Jurkat, Clone E6-1 (cell line): Measurements from ENCODE around the gene CFAP61.
"Not testable (repeated sequence)": the region's sequence is repeated elsewhere in the genome, so short reads cannot be mapped to it uniquely, and the experiment has no call there.

ENCODE experiments used
- DNase-seq: peaks from one replicate; pipeline ENCODE4 v3.0.0-alpha.2; 2011; ENCODE audit warnings: low read depth, low spot score
- H3K4me3 ChIP-seq: 2 replicates; pipeline ENCODE4 v1.5.1; 2011; ENCODE audit warnings: mild to moderate bottlenecking, low read length, control low read depth, moderate library complexity

Gene CFAP61

GRCh38 chr20:20244384-20244783, 192.1 kb downstream of the CFAP61 start:
- not testable (repeated sequence) for H3K4me3 ChIP-seq, DNase-seq

- DNase-seq, result no peak
- H3K4me3 ChIP-seq, result no peak overlapping the region
These were observed 194.8 kb downstream of the CFAP61 start for GRCh38 chr20:20246996-20247633.

DNA sequence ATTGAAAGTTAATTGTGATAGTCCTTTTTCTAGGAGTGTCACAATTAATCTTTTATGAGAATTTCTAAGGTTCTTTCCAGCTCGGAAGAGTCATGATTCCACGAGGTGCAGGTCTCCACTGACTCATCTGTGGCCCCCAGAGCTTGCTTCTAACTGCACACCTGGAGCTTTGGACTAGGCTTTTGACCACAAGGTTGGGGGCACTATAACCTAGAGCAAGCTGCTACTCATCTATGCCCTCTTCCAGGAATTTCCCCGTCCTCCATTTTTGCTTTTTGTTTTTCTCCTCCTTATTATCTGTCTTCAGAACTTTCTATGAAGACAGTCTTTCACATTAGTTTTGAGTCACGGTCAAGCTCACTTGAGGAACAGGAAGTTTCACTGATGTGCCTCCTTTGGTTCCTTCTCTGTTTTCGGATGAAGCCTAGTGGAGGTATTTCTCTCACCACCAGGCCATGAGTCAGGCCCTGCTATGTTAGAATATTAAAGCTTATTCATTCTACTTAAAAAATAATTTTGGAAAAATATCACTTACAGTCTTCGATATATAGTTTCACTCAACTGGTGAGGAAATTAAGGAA, 196.4 kb downstream of the CFAP61 start:
- no peak for DNase-seq
- H3K4me3 ChIP-seq, result no peak overlapping the region

DNA sequence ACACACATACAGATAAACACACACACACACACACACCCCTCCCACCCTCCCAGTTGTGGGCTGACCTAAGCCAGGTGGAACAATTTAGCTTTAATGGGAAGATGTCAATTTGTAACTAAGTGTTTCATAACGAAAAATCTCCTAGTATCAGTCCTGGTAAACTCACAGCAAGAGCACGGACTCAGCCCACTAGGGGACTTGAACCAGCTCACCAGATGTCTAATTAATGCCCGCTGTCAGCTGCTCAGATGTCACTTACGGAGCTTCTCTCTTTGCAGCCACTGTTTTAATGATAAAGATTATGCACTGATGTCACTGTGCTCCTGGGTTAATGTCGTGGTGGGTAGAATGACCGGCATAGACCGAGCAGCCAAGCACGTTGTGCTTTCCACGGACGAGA, 199.0 kb downstream of the CFAP61 start:
- DNase-seq, result no peak
- H3K4me3 ChIP-seq, result no peak overlapping the region

DNA sequence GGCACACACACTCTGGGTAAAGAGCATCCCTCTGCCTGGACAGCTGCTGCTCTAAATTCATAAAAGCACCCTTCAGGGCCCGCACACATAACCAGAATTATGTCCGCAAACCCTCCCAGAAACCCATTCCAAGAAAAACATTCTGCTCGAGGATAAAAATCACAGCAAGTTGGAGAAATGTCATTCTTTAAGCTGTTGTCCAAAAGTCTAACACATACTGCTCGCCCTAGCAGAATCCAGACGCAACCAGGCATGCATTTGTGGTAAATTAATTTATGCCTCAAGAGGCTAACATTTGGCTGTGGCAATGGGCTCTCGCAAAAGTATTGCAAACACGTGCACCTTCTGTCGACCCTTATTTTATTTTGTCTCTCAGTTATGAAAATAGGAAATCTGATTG, 199.5 kb downstream of the CFAP61 start:
- no peak overlapping the region for H3K4me3 ChIP-seq
- no peak for DNase-seq

GRCh38 chr20:20253039-20253743, 200.9 kb downstream of the CFAP61 start:
- no peak for DNase-seq
- no peak overlapping the region for H3K4me3 ChIP-seq

- DNase-seq, result no peak
- H3K4me3 ChIP-seq, result no peak overlapping the region
These were observed 201.5 kb downstream of the CFAP61 start for GRCh38 chr20:20253744-20254330.

- no peak overlapping the region for H3K4me3 ChIP-seq
- no peak for DNase-seq
These were observed 202.8 kb downstream of the CFAP61 start for GRCh38 chr20:20255099-20255498.

GRCh38 chr20:20259533-20259932, 207.2 kb downstream of the CFAP61 start:
- no peak for DNase-seq

DNA sequence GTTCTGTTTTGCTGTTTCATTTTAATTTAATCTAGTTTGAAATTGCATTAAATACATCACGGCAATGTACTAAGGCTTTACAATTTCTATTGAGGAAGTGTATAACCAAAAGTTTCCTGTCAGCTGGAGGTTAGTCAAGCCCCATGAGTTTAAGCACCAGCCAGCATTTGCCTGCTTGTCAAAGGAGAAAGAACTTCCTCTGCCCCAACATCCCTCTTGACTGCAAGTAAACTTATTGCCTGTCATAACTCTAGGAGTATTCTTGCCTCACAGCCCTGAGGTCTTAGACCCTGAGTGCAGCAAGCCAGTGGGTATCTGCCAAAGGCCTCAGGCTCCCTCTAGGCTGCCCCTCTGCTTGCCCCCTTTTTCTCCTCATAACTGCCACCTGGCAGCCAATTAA, 208.8 kb downstream of the CFAP61 start:
- peak; percentile 63 for DNase-seq
- no peak overlapping the region for H3K4me3 ChIP-seq

More at GRCh38 chr20:20259533-20259932, 207.2 kb downstream of the CFAP61 start:
- no peak overlapping the region for H3K4me3 ChIP-seq

DNA sequence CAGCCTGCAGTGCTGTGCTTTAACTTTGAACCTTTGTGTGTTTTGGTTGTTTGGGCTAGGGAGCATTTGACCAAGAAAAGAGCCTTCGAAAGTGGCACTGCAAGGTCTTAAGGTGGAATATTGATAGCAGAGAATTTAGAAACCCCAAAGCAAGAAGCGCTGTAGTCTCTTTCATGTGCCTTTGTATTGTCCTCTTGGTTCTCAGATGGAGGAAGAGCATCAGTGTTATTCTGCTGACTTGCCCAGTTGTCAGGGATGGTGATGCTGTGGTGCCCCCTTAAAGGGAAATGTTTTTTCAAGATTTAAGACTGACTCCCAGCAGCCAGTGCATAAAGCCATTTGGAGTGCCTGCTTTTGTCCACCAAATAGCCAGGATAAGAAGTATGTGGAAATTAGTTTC, 212.9 kb downstream of the CFAP61 start:
- no peak overlapping the region for H3K4me3 ChIP-seq
- DNase-seq, result no peak

DNA sequence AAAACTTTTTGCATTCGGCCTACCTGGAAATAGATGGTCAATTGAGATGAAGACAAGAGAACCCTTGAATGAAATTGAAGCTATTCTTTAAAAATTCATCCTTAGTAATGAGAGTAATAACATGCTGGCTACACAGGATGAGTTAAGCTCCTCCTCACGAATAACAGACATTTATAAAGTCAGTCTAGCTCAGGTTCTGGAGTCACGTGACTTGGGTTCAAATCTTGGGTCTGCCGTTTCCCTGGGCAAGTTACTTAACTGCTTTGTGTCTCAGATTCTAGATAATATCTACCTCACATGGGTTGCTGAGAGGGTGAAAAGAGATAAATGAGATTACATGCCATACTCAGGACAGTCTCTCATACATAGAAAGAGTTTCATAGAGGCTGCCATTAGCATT, 214.2 kb downstream of the CFAP61 start:
- no peak overlapping the region for H3K4me3 ChIP-seq
- no peak for DNase-seq

DNA sequence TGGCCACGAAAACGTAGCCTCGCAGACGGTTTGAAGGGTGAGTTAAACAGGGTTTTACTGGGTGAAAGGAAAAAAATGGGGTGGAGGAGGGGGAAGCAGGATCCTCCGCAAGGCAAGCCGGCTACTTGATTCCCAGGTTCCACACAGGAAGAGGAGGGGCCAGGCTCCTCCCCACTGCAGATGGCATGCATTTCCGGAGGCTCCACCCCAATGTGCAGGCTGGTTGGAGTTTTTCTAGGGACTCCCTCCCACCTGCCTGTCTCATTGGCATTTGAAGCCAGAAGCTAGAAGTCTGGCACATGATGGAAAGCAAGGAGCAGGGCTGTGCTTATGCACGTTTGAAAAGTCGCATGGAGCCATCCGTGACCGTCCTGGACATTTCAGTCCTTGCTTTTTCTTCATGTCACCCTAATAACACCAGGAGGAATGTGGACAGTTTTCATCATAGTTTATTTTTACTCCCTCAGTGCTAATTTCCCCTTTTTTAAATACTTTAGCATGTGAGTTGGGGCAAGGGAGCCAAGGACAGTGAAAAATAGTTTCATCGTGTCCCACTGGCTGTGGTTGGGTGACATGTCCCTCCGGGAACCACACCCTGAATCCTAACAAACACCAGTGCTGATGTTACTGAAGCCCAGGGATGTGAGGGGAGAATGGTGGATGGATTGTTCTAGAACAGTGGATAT, 215.5 kb downstream of the CFAP61 start:
- DNase-seq, result no peak
- H3K4me3 ChIP-seq, result no peak overlapping the region

GRCh38 chr20:20271271-20271670, 218.9 kb downstream of the CFAP61 start:
- no peak overlapping the region for H3K4me3 ChIP-seq
- DNase-seq, result no peak

- H3K4me3 ChIP-seq, result no peak overlapping the region
- no peak for DNase-seq
These were observed 220.4 kb downstream of the CFAP61 start for GRCh38 chr20:20272686-20273085.

GRCh38 chr20:20273286-20273685, 221.0 kb downstream of the CFAP61 start:
- no peak for DNase-seq
- no peak overlapping the region for H3K4me3 ChIP-seq

- H3K4me3 ChIP-seq, result no peak overlapping the region
- no peak for DNase-seq
These were observed 222.5 kb downstream of the CFAP61 start for GRCh38 chr20:20274821-20275220.

- no peak for DNase-seq
- H3K4me3 ChIP-seq, result no peak overlapping the region
These were observed 223.3 kb downstream of the CFAP61 start for GRCh38 chr20:20275636-20276035.

- H3K4me3 ChIP-seq, result no peak overlapping the region
- DNase-seq, result no peak
These were observed 224.6 kb downstream of the CFAP61 start for GRCh38 chr20:20276811-20277530.
